ENCODE data around the gene ZNF417. TPM values are rescaled to one million over a fixed set of nuclear protein-coding genes. Genes with fewer than 3 reads are reported as not detected.
"Not testable (repeated sequence)": the region's sequence is repeated elsewhere in the genome, so short reads cannot be mapped to it uniquely, and the experiment has no call there.

ZNF417 gene
- polyA plus RNA-seq, 1 donor from 2014 or later = 21.7 TPM

DNA sequence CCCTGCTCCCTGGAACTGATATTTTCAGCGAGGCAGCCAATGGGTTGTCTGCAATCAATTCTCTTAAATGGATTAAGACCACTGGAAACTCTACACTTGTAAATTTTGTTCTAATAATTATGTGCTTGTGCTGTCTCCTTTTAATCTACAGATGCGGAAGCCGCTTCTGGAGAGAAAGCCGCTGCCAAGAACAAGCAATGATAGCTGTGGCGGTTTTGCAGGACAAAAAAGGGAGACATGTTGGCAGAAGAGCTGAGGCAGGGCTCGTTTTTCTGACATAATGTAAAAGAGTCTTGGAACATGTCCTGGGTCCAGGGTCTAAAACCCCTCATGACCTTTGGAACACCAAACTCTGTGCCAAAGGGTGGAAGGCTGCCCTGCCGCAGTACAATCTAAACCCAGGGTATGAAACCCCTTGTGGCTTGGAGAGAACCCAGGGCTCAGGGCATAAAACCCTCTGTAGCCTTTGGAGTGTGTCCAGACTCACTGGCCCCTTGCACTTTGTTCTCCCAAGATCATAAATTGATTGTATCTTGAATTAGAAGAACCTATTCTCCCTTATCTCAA, 12.7 kb downstream of the ZNF417 start:
- Histone ChIP-seq H3K27ac (ENCODE audit: low read length) (no peak overlapping the region), H4K20me1 (ENCODE audit: insufficient read depth) (no peaks in the 10 kb centered on the region), H3K4me2 (ENCODE audit: low read length) (no peak overlapping the region), H3K9me2 (ENCODE audit: insufficient read depth, low read length) (no peaks in the 10 kb centered on the region), H3K36me3 (ENCODE audit: insufficient read depth, low read length) (no peaks in the 10 kb centered on the region), H3K4me3 (ENCODE audit: low read length) (no peak overlapping the region), H3F3A (ENCODE audit: insufficient read depth, low read length, poor library complexity, severe bottlenecking) (no peaks in the 10 kb centered on the region), H3K79me2 (replicated peaks; ENCODE audit: insufficient read depth, low read length) (no peaks in the 10 kb centered on the region), H3K9ac (ENCODE audit: low read length) (no peak overlapping the region), H3K27me3 (ENCODE audit: insufficient read depth, low read depth, low read length) (no peaks in the 10 kb centered on the region), H2AFZ (ENCODE audit: low read depth, low read length) (no peak overlapping the region), H3K9me3 (ENCODE audit: low read length) (no peaks in the 10 kb centered on the region)
- no peak for TF ChIP-seq SMC3 (conservative IDR thresholded peaks at IDR 0.05; ENCODE audit: poor library complexity)
- TF ChIP-seq EP300 (conservative IDR thresholded peaks at IDR 0.05; ENCODE audit: poor library complexity, severe bottlenecking) = no peak
- no peak for TF ChIP-seq TAF1 (IDR thresholded peaks at IDR 0.05; ENCODE audit: low read depth)
- TF ChIP-seq POLR2AphosphoS5 (IDR thresholded peaks at IDR 0.05) = no peak
- no peak for TF ChIP-seq MXI1 (conservative IDR thresholded peaks at IDR 0.05; ENCODE audit: poor library complexity, severe bottlenecking)
- TF ChIP-seq, protein P1, sequence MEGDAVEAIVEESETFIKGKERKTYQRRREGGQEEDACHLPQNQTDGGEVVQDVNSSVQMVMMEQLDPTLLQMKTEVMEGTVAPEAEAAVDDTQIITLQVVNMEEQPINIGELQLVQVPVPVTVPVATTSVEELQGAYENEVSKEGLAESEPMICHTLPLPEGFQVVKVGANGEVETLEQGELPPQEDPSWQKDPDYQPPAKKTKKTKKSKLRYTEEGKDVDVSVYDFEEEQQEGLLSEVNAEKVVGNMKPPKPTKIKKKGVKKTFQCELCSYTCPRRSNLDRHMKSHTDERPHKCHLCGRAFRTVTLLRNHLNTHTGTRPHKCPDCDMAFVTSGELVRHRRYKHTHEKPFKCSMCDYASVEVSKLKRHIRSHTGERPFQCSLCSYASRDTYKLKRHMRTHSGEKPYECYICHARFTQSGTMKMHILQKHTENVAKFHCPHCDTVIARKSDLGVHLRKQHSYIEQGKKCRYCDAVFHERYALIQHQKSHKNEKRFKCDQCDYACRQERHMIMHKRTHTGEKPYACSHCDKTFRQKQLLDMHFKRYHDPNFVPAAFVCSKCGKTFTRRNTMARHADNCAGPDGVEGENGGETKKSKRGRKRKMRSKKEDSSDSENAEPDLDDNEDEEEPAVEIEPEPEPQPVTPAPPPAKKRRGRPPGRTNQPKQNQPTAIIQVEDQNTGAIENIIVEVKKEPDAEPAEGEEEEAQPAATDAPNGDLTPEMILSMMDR (IDR thresholded peaks at IDR 0.05; ENCODE audit: poor library complexity, severe bottlenecking) = no peak
- no peak for TF ChIP-seq EZH2 (IDR thresholded peaks at IDR 0.05; ENCODE audit: borderline replicate concordance, insufficient read depth, low read length, poor library complexity, severe bottlenecking)
- no peak for TF ChIP-seq RAD21 (conservative IDR thresholded peaks at IDR 0.05)

DNA sequence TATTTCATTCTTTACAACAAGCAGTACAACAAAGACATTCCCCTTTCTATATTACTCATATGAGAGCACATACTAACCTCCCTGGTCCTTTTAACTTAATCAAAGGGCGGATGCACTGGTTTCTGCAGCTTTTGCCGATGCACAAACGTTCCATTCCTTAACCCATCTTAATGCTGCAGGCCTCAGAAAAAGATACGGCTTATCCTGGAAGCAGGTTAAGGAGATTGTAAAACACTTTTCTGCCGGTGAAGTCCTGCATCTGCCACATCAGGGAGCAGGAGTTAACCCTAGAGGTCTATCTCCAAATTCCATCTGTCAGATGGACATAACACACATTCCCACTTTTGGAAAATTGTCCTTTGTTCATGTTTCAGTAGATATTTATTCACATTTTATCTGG, 16.1 kb downstream of the ZNF417 start:
- Histone ChIP-seq H3K4me2 (ENCODE audit: low read length) (no peak overlapping the region), H3K36me3 (ENCODE audit: insufficient read depth, low read length) (no peaks in the 10 kb centered on the region), H3K9me2 (ENCODE audit: insufficient read depth, low read length) (no peaks in the 10 kb centered on the region), H3K27me3 (ENCODE audit: insufficient read depth, low read depth, low read length) (no peaks in the 10 kb centered on the region), H3K9me3 (ENCODE audit: low read length) (no peaks in the 10 kb centered on the region), H4K20me1 (ENCODE audit: insufficient read depth) (no peaks in the 10 kb centered on the region), H3K27ac (ENCODE audit: low read length) (no peak overlapping the region), H3F3A (ENCODE audit: insufficient read depth, low read length, poor library complexity, severe bottlenecking) (no peaks in the 10 kb centered on the region), H2AFZ (ENCODE audit: low read depth, low read length) (no peak overlapping the region), H3K9ac (ENCODE audit: low read length) (no peak overlapping the region), H3K4me3 (ENCODE audit: low read length) (no peak overlapping the region), H3K79me2 (replicated peaks; ENCODE audit: insufficient read depth, low read length) (no peaks in the 10 kb centered on the region)
- TF ChIP-seq MXI1 (conservative IDR thresholded peaks at IDR 0.05; ENCODE audit: poor library complexity, severe bottlenecking) (no peak), SMC3 (conservative IDR thresholded peaks at IDR 0.05; ENCODE audit: poor library complexity) (no peak), TAF1 (IDR thresholded peaks at IDR 0.05; ENCODE audit: low read depth) (no peak), RAD21 (conservative IDR thresholded peaks at IDR 0.05) (no peak), POLR2AphosphoS5 (IDR thresholded peaks at IDR 0.05) (no peak), EP300 (conservative IDR thresholded peaks at IDR 0.05; ENCODE audit: poor library complexity, severe bottlenecking) (no peak), EZH2 (IDR thresholded peaks at IDR 0.05; ENCODE audit: borderline replicate concordance, insufficient read depth, low read length, poor library complexity, severe bottlenecking) (no peak)
- TF ChIP-seq, protein P2, sequence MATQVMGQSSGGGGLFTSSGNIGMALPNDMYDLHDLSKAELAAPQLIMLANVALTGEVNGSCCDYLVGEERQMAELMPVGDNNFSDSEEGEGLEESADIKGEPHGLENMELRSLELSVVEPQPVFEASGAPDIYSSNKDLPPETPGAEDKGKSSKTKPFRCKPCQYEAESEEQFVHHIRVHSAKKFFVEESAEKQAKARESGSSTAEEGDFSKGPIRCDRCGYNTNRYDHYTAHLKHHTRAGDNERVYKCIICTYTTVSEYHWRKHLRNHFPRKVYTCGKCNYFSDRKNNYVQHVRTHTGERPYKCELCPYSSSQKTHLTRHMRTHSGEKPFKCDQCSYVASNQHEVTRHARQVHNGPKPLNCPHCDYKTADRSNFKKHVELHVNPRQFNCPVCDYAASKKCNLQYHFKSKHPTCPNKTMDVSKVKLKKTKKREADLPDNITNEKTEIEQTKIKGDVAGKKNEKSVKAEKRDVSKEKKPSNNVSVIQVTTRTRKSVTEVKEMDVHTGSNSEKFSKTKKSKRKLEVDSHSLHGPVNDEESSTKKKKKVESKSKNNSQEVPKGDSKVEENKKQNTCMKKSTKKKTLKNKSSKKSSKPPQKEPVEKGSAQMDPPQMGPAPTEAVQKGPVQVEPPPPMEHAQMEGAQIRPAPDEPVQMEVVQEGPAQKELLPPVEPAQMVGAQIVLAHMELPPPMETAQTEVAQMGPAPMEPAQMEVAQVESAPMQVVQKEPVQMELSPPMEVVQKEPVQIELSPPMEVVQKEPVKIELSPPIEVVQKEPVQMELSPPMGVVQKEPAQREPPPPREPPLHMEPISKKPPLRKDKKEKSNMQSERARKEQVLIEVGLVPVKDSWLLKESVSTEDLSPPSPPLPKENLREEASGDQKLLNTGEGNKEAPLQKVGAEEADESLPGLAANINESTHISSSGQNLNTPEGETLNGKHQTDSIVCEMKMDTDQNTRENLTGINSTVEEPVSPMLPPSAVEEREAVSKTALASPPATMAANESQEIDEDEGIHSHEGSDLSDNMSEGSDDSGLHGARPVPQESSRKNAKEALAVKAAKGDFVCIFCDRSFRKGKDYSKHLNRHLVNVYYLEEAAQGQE (IDR thresholded peaks at IDR 0.05; ENCODE audit: borderline replicate concordance) = no peak
- TF ChIP-seq, protein P1 (IDR thresholded peaks at IDR 0.05; ENCODE audit: poor library complexity, severe bottlenecking) = no peak

DNA sequence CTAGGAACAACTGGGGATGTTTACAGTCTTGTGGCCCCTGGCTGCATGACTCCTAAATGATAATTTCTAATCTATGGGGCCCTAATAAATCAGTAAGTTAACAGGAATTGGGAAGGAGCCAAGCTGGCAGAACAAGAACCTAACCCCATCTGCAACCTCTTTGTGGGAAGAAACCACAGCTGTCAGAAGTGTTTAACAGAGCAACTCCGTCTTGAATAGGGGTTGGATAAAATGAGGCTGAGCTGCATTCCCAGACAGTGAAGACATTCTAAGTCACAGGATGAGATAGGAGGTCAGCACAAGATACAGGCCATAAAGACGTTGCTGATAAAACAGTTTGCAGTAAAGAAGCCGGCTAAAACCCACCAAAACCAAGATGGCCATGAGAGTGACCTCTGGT, 25.7 kb downstream of the ZNF417 start:
- H3K27ac ChIP-seq (ENCODE audit: low read length); H3K27me3 ChIP-seq (ENCODE audit: insufficient read depth, low read depth, low read length); H3K4me2 ChIP-seq (ENCODE audit: low read length); H4K20me1 ChIP-seq (ENCODE audit: insufficient read depth); H3F3A ChIP-seq (ENCODE audit: insufficient read depth, low read length, poor library complexity, severe bottlenecking); H3K36me3 ChIP-seq (ENCODE audit: insufficient read depth, low read length); H3K9me3 ChIP-seq (ENCODE audit: low read length); H2AFZ ChIP-seq (ENCODE audit: low read depth, low read length); H3K9me2 ChIP-seq (ENCODE audit: insufficient read depth, low read length); H3K4me3 ChIP-seq (ENCODE audit: low read length); H3K9ac ChIP-seq (ENCODE audit: low read length): not testable (repeated sequence)
- H3K79me2 ChIP-seq (replicated peaks; ENCODE audit: insufficient read depth, low read length) = peaks cover 11% of the 10 kb centered on the region
